OCI-LY3 (cell line): ENCODE results near the gene AFMID.

ENCODE experiments used
- H2AFZ ChIP-seq: fragments of 200-600, 300-600 bp; shearing (Covaris generic); 2 replicates; pipeline ENCODE4 v1.6.0; 2014; ENCODE audit warnings: antibody characterized with exemption, low read depth, low read length
- H3K27ac ChIP-seq: fragments of 200-600, 300-600 bp; sonication (generic); 2 replicates; pipeline ENCODE4 v1.5.1; 2014; ENCODE audit warnings: mild to moderate bottlenecking, low read length, moderate library complexity, mixed read lengths
- H3K27me3 ChIP-seq: fragments of 200-600, 300-600 bp; sonication (generic); 2 replicates; pipeline ENCODE4 v1.6.1; 2014; ENCODE audit warnings: low read depth, low read length, mixed read lengths
- H3K36me3 ChIP-seq: fragments of 200-600, 300-600 bp; sonication (generic); replicated peaks from 2 replicates; pipeline ENCODE3; 2014; ENCODE audit warnings: low read depth, low read length, mixed read lengths
- H3K4me1 ChIP-seq: fragments of 300-600, 200-600 bp; sonication (generic); 2 replicates; pipeline ENCODE4 v1.6.1; 2014; ENCODE audit warnings: low read length, mixed read lengths
- H3K4me2 ChIP-seq: fragments of 200-600, 300-600 bp; sonication (generic); 2 replicates; pipeline ENCODE4 v1.6.1; 2014; ENCODE audit warnings: low read length, mixed read lengths
- H3K4me3 ChIP-seq: fragments of 300-600, 200-600 bp; sonication (generic); 2 replicates; pipeline ENCODE4 v1.5.1; 2014; ENCODE audit warnings: antibody characterized with exemption, mild to moderate bottlenecking, low read length, moderate library complexity
- H3K79me2 ChIP-seq: fragments of 300-600, 200-600 bp; shearing (Covaris generic); 2 replicates; pipeline ENCODE4 v1.6.1; 2014; ENCODE audit warnings: mild to moderate bottlenecking, low read length, mixed read lengths
- H3K9ac ChIP-seq: fragments of 300-600, 200-600 bp; shearing (Covaris generic); 2 replicates; pipeline ENCODE4 v1.6.0; 2014; ENCODE audit warnings: mild to moderate bottlenecking, low read length, moderate library complexity
- H3K9me3 ChIP-seq: fragments of 200-600, 300-600 bp; shearing (Covaris generic); 2 replicates; pipeline ENCODE4 v1.6.1; 2014; ENCODE audit warnings: low read length, mixed read lengths; ENCODE audit not compliant: insufficient read depth
- H4K20me1 ChIP-seq: fragments of 200-600, 300-600 bp; sonication (generic); 2 replicates; pipeline ENCODE4 v1.6.1; 2016; ENCODE audit warnings: low read length, mixed read lengths; ENCODE audit not compliant: insufficient read depth
- CTCF ChIP-seq: fragments of 200-600, 300-600 bp; sonication (generic); IDR thresholded peaks from 2 replicates; pipeline ENCODE4 v1.5.1; 2014; ENCODE audit warnings: antibody characterized with exemption, low read length, low read depth
- EZH2phosphoT487 ChIP-seq: fragments of 200-600 bp; shearing (Covaris generic); IDR thresholded peaks from 2 replicates; pipeline ENCODE4 v1.6.1; 2018; ENCODE audit warnings: antibody characterized with exemption, mixed run types, low read depth

AFMID gene

GRCh38 chr17:78163881-78164747 lies 23.0 kb upstream of the AFMID start:
- Histone ChIP-seq H3K79me2 (peaks cover 14% of the 10 kb centered on the region), H3K27ac (no peak overlapping the region), H2AFZ (no peak overlapping the region), H3K4me2 (no peak overlapping the region), H3K27me3 (no peaks in the 10 kb centered on the region), H3K4me1 (peaks cover 31% of the 10 kb centered on the region), H3K9ac (no peak overlapping the region), H4K20me1 (no peaks in the 10 kb centered on the region), H3K9me3 (no peaks in the 10 kb centered on the region), H3K4me3 (no peak overlapping the region), H3K36me3 (peaks cover 7% of the 10 kb centered on the region)
- TF ChIP-seq EZH2phosphoT487 (no peak), CTCF (no peak)

- H3K27ac ChIP-seq, result no peak overlapping the region
- TF ChIP-seq CTCF (no peak), EZH2phosphoT487 (no peak)
These were observed 22.2 kb upstream of the AFMID start for GRCh38 chr17:78164748-78165607.

GRCh38 chr17:78166416-78166815 lies 20.7 kb upstream of the AFMID start:
- Histone ChIP-seq H3K9ac (no peak overlapping the region), H3K4me1 (peaks cover 29% of the 10 kb centered on the region), H3K36me3 (peaks cover 23% of the 10 kb centered on the region), H3K79me2 (peaks cover 37% of the 10 kb centered on the region), H3K9me3 (no peaks in the 10 kb centered on the region), H3K4me3 (no peak overlapping the region), H2AFZ (no peak overlapping the region), H3K4me2 (no peak overlapping the region), H4K20me1 (peaks cover 18% of the 10 kb centered on the region; the same call in 1 of the 2 replicates), H3K27ac (no peak overlapping the region), H3K27me3 (no peaks in the 10 kb centered on the region)
- no peak for TF ChIP-seq CTCF
- no peak for TF ChIP-seq EZH2phosphoT487

More at GRCh38 chr17:78164748-78165607, 22.2 kb upstream of the AFMID start:
- Histone ChIP-seq H3K4me1 (peaks cover 26% of the 10 kb centered on the region), H3K9me3 (no peaks in the 10 kb centered on the region), H3K4me2 (no peak overlapping the region), H3K79me2 (peaks cover 23% of the 10 kb centered on the region), H3K9ac (no peak overlapping the region), H3K36me3 (peaks cover 16% of the 10 kb centered on the region), H3K27me3 (no peaks in the 10 kb centered on the region), H3K4me3 (no peak overlapping the region), H2AFZ (no peak overlapping the region), H4K20me1 (peaks cover 7% of the 10 kb centered on the region; the same call in 1 of the 2 replicates)
